Activated CD8-positive, alpha-beta T cell treated with anti-CD3 and anti-CD28 coated beads for 36 hours (primary cell): ENCODE results near the gene SLC1A7. TPM values are rescaled to one million over a fixed set of nuclear protein-coding genes. Genes with fewer than 3 reads are reported as not detected.

ENCODE experiments used
- ATAC-seq: fragments of 200-7000 bp; cut with Tn5 transposase; one replicate; pipeline ENCODE4 v1.10.0; 2021; ENCODE audit warnings: mild to moderate bottlenecking, moderate library complexity
- CTCF ChIA-PET: fragments of 350-600 bp; sonication (Branson Sonifier 250); formaldehyde crosslinking; loops from one replicate; lab custom pipeline; 2021; ENCODE audit warnings: antibody characterized with exemption; lab: Charles Lee
- POLR2A ChIA-PET: fragments of 350-600 bp; sonication (Branson Sonifier 250); formaldehyde crosslinking; loops from one replicate; lab custom pipeline; 2021; ENCODE audit warnings: antibody characterized with exemption; lab: Charles Lee
- DNase-seq: peaks from one replicate; pipeline ENCODE4 v3.0.0-alpha.2; 2020
- H3K27ac Mint-ChIP-seq: one replicate; pipeline ENCODE4 v1.8.0; 2021; ENCODE audit warnings: mild to moderate bottlenecking, mixed read lengths
- H3K27me3 Mint-ChIP-seq: one replicate; pipeline ENCODE4 v1.8.0; 2021; ENCODE audit warnings: mixed read lengths
- H3K36me3 Mint-ChIP-seq: one replicate; pipeline ENCODE4 v1.8.0; 2021; ENCODE audit warnings: low read depth, mixed read lengths
- H3K4me1 Mint-ChIP-seq: one replicate; pipeline ENCODE4 v1.8.0; 2021; ENCODE audit warnings: low read depth, mixed read lengths
- H3K4me3 Mint-ChIP-seq: one replicate; pipeline ENCODE4 v1.8.0; 2021; ENCODE audit warnings: mild to moderate bottlenecking, moderate library complexity, mixed read lengths
- H3K9me3 Mint-ChIP-seq: one replicate; pipeline ENCODE4 v1.8.0; 2021; ENCODE audit warnings: mixed read lengths
- CTCF ChIP-seq: fragments of 200-600 bp; IDR thresholded peaks from one replicate; pipeline ENCODE4 v1.8.0; 2022; ENCODE audit warnings: antibody characterized with exemption, mild to moderate bottlenecking
- intact Hi-C: fragments of 100-400 bp; cut with micrococcal nuclease; formaldehyde crosslinking; loops from one replicate; pipeline ENCODE4 v1.10.0; 2022
- total RNA-seq, 2 experiments: library from RNA; stranded (reverse); gene quantifications; one replicate each; pipeline ENCODE4 v1.2.3, GENCODE V29; 2021

SLC1A7 gene
- total RNA-seq, 2 experiments from 2014 or later = not detected

- ChIA-PET POLR2A (no interaction called here), CTCF (interaction anchor here (1.2 kb wide), 1 partner anchor 9 kb away, joined by 4 read pairs; no protein-coding TSS in a partner anchor)
- no peak for ATAC-seq
- H3K4me1 Mint-ChIP-seq = no peaks in the 10 kb centered on the region
- H3K9me3 Mint-ChIP-seq = no peaks in the 10 kb centered on the region
- intact Hi-C loops = no loop called here
- no peak for DNase-seq
- H3K27ac Mint-ChIP-seq = no peak overlapping the region
- H3K4me3 Mint-ChIP-seq = no peak overlapping the region
- no peak for TF ChIP-seq CTCF
- H3K27me3 Mint-ChIP-seq = no peaks in the 10 kb centered on the region
- no peaks in the 10 kb centered on the region for H3K36me3 Mint-ChIP-seq
These were observed 65.5 kb downstream of the SLC1A7 start for GRCh38 chr1:53076721-53077598.

GRCh38 chr1:53076165-53076564 lies 66.3 kb downstream of the SLC1A7 start:
- ChIA-PET POLR2A (no interaction called here), CTCF (interaction anchor here (1.2 kb wide), 1 partner anchor 8 kb away, joined by 4 read pairs; no protein-coding TSS in a partner anchor)
- Mint-ChIP-seq H3K27ac (no peak overlapping the region), H3K36me3 (no peaks in the 10 kb centered on the region), H3K27me3 (no peaks in the 10 kb centered on the region), H3K4me3 (no peak overlapping the region), H3K9me3 (no peaks in the 10 kb centered on the region), H3K4me1 (no peaks in the 10 kb centered on the region)
- TF ChIP-seq CTCF = no peak
- ATAC-seq = no peak
- DNase-seq = no peak
- intact Hi-C loops = no loop called here

- DNase-seq (no peak), ATAC-seq (no peak)
- no peak overlapping the region for H3K27ac Mint-ChIP-seq
- ChIA-PET CTCF (no interaction called here), POLR2A (no interaction called here)
- H3K4me1 Mint-ChIP-seq = no peaks in the 10 kb centered on the region
- no peaks in the 10 kb centered on the region for H3K27me3 Mint-ChIP-seq
- no peak overlapping the region for H3K4me3 Mint-ChIP-seq
- intact Hi-C loops = no loop called here
- H3K36me3 Mint-ChIP-seq = no peaks in the 10 kb centered on the region
- H3K9me3 Mint-ChIP-seq = no peaks in the 10 kb centered on the region
- no peak for TF ChIP-seq CTCF
These were observed 66.7 kb downstream of the SLC1A7 start for GRCh38 chr1:53075761-53076163.

GRCh38 chr1:53075206-53075605 lies 67.2 kb downstream of the SLC1A7 start:
- POLR2A ChIA-PET = no interaction called here

More at GRCh38 chr1:53075206-53075605, 67.2 kb downstream of the SLC1A7 start:
- H3K27ac Mint-ChIP-seq = no peak overlapping the region
- CTCF ChIA-PET = no interaction called here
- DNase-seq = no peak
- H3K4me3 Mint-ChIP-seq = no peak overlapping the region
- H3K9me3 Mint-ChIP-seq = no peaks in the 10 kb centered on the region
- TF ChIP-seq CTCF = no peak
- no peaks in the 10 kb centered on the region for H3K4me1 Mint-ChIP-seq
- no peaks in the 10 kb centered on the region for H3K36me3 Mint-ChIP-seq
- ATAC-seq = no peak
- intact Hi-C loops = no loop called here
- H3K27me3 Mint-ChIP-seq = no peaks in the 10 kb centered on the region
